HL-60 (cell line): ENCODE data around the gene UNC5C.

ENCODE experiments used
- DNase-seq, 2 experiments: peaks; one replicate each; pipeline ENCODE4 v3.0.0-alpha.2; 2010 to 2020; ENCODE audit warnings: low read depth in 1 of 2, low spot score in 1 of 2
- H3K27ac ChIP-seq: fragments of 250-450 bp; sonication (Bioruptor Pico); replicated peaks from 2 replicates; pipeline ENCODE4 v1.5.1; 2020; ENCODE audit warnings: mild to moderate bottlenecking, moderate library complexity
- H3K27me3 ChIP-seq: fragments of 250-450 bp; sonication (Bioruptor Pico); 2 replicates; pipeline ENCODE4 v1.5.1; 2021; ENCODE audit warnings: mild to moderate bottlenecking, moderate library complexity; ENCODE audit not compliant: insufficient read depth, poor library complexity, severe bottlenecking
- H3K4me3 ChIP-seq: replicated peaks from 2 replicates; pipeline ENCODE4 v1.5.1; 2011; ENCODE audit warnings: mild to moderate bottlenecking, control low read depth, low read length; ENCODE audit not compliant: insufficient read depth
- CTCF ChIP-seq: IDR thresholded peaks from one replicate; pipeline ENCODE4 v1.5.1; 2011; ENCODE audit warnings: low read length, control low read depth, inconsistent platforms; ENCODE audit not compliant: insufficient read depth
- GABPA ChIP-seq: IDR thresholded peaks from 2 replicates; pipeline ENCODE4 v1.6.1; 2012; ENCODE audit warnings: low read depth
- POLR2AphosphoS5 ChIP-seq: IDR thresholded peaks from 2 replicates; pipeline ENCODE4 v1.6.1; 2012; ENCODE audit warnings: low read depth
- REST ChIP-seq: IDR thresholded peaks from 2 replicates; pipeline ENCODE4 v1.6.1; 2012; ENCODE audit warnings: low read depth; ENCODE audit not compliant: insufficient replicate concordance
- SPI1 ChIP-seq: IDR thresholded peaks from 2 replicates; pipeline ENCODE4 v1.6.1; 2012; ENCODE audit warnings: low read depth, mild to moderate bottlenecking, borderline replicate concordance

The UNC5C gene

GRCh38 chr4:95362066-95362465, 186.7 kb downstream of the UNC5C start:
- TF ChIP-seq GABPA = no peak
- no peak for TF ChIP-seq CTCF
- no peak for TF ChIP-seq SPI1
- TF ChIP-seq POLR2AphosphoS5 = no peak
- TF ChIP-seq REST = no peak
- Histone ChIP-seq H3K27me3 (no peaks in the 10 kb centered on the region), H3K4me3 (no peak overlapping the region), H3K27ac (no peak overlapping the region)
- DNase-seq = no peak

DNA sequence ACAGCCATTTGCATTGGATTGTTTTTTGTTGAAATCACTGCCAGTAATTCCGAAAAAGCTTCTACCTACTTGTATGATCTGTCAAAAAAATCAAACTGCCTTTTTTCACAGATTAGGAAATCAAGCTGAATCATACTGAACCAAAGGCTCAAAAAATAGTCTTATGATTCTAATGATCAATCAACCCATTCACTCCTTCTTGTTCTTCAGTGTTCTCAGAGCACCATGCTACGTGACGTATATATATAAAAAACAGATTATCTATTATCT, 187.1 kb downstream of the UNC5C start:
- DNase-seq = no peak
- no peaks in the 10 kb centered on the region for H3K27me3 ChIP-seq
- H3K27ac ChIP-seq = no peak overlapping the region
- H3K4me3 ChIP-seq = no peak overlapping the region
- TF ChIP-seq REST (no peak), GABPA (no peak), POLR2AphosphoS5 (no peak), SPI1 (no peak), CTCF (no peak)

DNA sequence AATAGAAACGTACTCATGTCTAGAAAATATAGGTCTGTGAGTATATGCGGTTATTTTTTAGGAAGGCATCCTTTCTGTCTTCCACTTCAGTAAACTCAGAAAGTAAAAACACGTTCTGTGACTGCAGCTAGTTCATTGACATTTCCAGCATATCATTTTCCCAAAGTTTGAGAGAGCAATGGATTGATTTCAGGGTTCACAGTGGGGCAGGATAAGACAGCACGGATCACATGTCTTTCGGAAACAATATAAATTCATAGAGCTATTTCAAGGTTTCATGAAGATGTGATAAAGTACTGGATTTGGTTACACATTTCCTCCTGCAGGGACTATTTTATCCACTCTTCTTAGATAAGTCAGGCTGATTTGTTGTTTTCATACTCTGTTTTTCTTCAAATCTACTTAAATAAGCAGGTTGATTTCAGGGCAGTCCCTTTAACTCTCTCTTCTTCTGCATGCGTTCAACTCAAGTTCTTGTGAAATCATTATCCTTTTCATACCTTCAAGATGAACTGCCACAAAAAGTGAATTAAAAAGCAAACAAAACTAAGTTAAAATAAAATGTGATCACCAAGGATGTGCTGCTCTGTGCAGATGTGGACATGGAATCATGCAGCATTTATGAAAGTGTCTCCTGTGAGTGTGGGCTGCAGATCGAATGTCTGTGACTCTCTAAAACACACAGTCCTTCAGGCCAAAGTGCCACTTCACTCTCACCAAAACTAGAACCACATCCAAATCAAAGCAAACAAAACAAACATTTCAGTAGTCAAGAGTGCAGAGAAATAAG, 187.7 kb downstream of the UNC5C start:
- Histone ChIP-seq H3K27ac (no peak overlapping the region), H3K4me3 (no peak overlapping the region), H3K27me3 (no peaks in the 10 kb centered on the region)
- DNase-seq = no peak
- TF ChIP-seq SPI1 (no peak), CTCF (no peak), REST (no peak), GABPA (no peak), POLR2AphosphoS5 (no peak)
